GM12878 (cell line): ENCODE results near the gene ZFP62. TPM values are rescaled to one million over a fixed set of nuclear protein-coding genes. Genes with fewer than 3 reads are reported as not detected.

Experiments used
- ATAC-seq: fragments of 200-7000 bp; cut with Tn5 transposase; 3 replicates; pipeline ENCODE4 v1.9.1; 2020; ENCODE audit warnings: mild to moderate bottlenecking, moderate library complexity
- BruUV-seq: library from RNA; stranded (reverse); fragments of 400-500 nt; replicated peaks from 2 replicates; lab custom pipeline; 2021; lab: Mats Ljungman, UMichigan
- CTCF ChIA-PET: fragments of 300-600 bp; sonication (Branson Sonifier 250); formaldehyde crosslinking; extraction: SDS; loops from one replicate; lab custom pipeline; 2021; ENCODE audit warnings: inconsistent platforms; lab: Yijun Ruan, JAX
- POLR2A ChIA-PET: fragments of 350-600 bp; formaldehyde crosslinking; extraction: SDS; loops from one replicate; lab custom pipeline; 2021; ENCODE audit warnings: inconsistent platforms; lab: Charles Lee
- RAD21 ChIA-PET: fragments of 300-600 bp; sonication (Branson Sonifier 250); formaldehyde crosslinking; loops from one replicate; lab custom pipeline; 2023; ENCODE audit warnings: antibody characterized with exemption; ENCODE audit not compliant: unreplicated experiment; lab: Charles Lee
- SMC1A ChIA-PET: fragments of 300-600 bp; sonication (Branson Sonifier 250); formaldehyde crosslinking; loops from one replicate; lab custom pipeline; 2023; ENCODE audit not compliant: unreplicated experiment, uncharacterized antibody; lab: Charles Lee
- DNase-seq: peaks from one replicate; pipeline ENCODE4 v3.0.0-alpha.2; 2011; ENCODE audit warnings: low read depth, low spot score
- FAIRE-seq: peaks from 3 replicates; lab custom pipeline; 2011; peaks lifted over from hg19 to GRCh38; lab: Jason Lieb, UNC
- H2AFZ ChIP-seq: 2 replicates; pipeline ENCODE4 v1.6.0; 2011; ENCODE audit warnings: low read depth, low read length, control low read depth; ENCODE audit not compliant: control insufficient read depth
- H3K27ac ChIP-seq: 2 replicates; pipeline ENCODE4 v1.5.1; 2011; ENCODE audit warnings: control low read depth; ENCODE audit not compliant: control insufficient read depth, insufficient read depth
- H3K27me3 ChIP-seq, 2 experiments: replicated peaks in 1 of 2; 2 replicates each; pipeline versions ENCODE4 v1.6.0 to v1.6.1; 2011; ENCODE audit warnings: low read length in 1 of 2; ENCODE audit not compliant: control insufficient read depth in 2 of 2, insufficient read depth in 2 of 2
- H3K36me3 ChIP-seq, 2 experiments: 2 replicates each; pipeline ENCODE4 v1.5.1; 2011; ENCODE audit warnings: low read length in 1 of 2; ENCODE audit not compliant: control insufficient read depth in 2 of 2, insufficient read depth in 2 of 2
- H3K4me1 ChIP-seq: 2 replicates; pipeline ENCODE4 v1.6.1; 2011; ENCODE audit warnings: mild to moderate bottlenecking, low read length, moderate library complexity, mixed read lengths; ENCODE audit not compliant: control insufficient read depth, insufficient read depth
- H3K4me2 ChIP-seq: 2 replicates; pipeline ENCODE4 v1.6.0; 2011; ENCODE audit warnings: control low read depth; ENCODE audit not compliant: control insufficient read depth, insufficient read depth
- H3K4me3 ChIP-seq: fragments of 200-600 bp; sonication (generic); 2 replicates; pipeline ENCODE4 v1.5.1; 2016
- H3K79me2 ChIP-seq: 2 replicates; pipeline ENCODE4 v1.6.0; 2011; ENCODE audit warnings: low read length; ENCODE audit not compliant: control insufficient read depth, insufficient read depth
- H3K9ac ChIP-seq: 2 replicates; pipeline ENCODE4 v1.8.0; 2011; ENCODE audit warnings: low read length, control low read depth, mixed read lengths; ENCODE audit not compliant: control insufficient read depth, insufficient read depth
- H3K9me3 ChIP-seq: replicated peaks from 3 replicates; pipeline ENCODE4 v1.5.1; 2011; ENCODE audit warnings: mild to moderate bottlenecking, low read length; ENCODE audit not compliant: control insufficient read depth, insufficient read depth
- H4K20me1 ChIP-seq: 2 replicates; pipeline ENCODE4 v1.6.0; 2011; ENCODE audit not compliant: control insufficient read depth, insufficient read depth
- BCL11A ChIP-seq: IDR thresholded peaks from 2 replicates; pipeline ENCODE4 v1.6.1; 2011; ENCODE audit warnings: low read depth, low read length
- ETV6 ChIP-seq, 2 experiments: fragments of 450-650 bp in 1 of 2; IDR thresholded peaks in 1 of 2; conservative IDR thresholded peaks in 1 of 2; 2 replicates each; pipeline ENCODE4 v1.6.1; 2014; ENCODE audit warnings: antibody characterized with exemption in 1 of 2, borderline replicate concordance in 1 of 2, low read depth in 1 of 2, mild to moderate bottlenecking in 1 of 2, moderate library complexity in 1 of 2
- NR2C2 ChIP-seq: IDR thresholded peaks from 2 replicates; pipeline ENCODE4 v1.6.1; 2011; ENCODE audit warnings: borderline replicate concordance, low read depth; ENCODE audit not compliant: control insufficient read depth, insufficient read length
- NRF1 ChIP-seq: conservative IDR thresholded peaks from 2 replicates; pipeline ENCODE4 v1.6.1; 2011; ENCODE audit warnings: mild to moderate bottlenecking, low read depth, low read length, improper control_type of control experiment
- RUNX3 ChIP-seq: IDR thresholded peaks from 2 replicates; pipeline ENCODE4 v1.6.1; 2012; ENCODE audit warnings: low read length, inconsistent platforms
- SIN3A ChIP-seq: IDR thresholded peaks from 2 replicates; pipeline ENCODE4 v1.6.1; 2012; ENCODE audit warnings: low read depth, low read length, improper control_type of control experiment
- ZNF217 ChIP-seq: fragments of 450-650 bp; IDR thresholded peaks from 2 replicates; pipeline ENCODE4 v1.6.1; 2017; ENCODE audit warnings: antibody characterized with exemption, mild to moderate bottlenecking
- WGBS: methylation state at CpG from one replicate; pipeline ENCODE4 v1.1.6; 2016; ENCODE audit warnings: low lambda C conversion rate; ENCODE audit not compliant: insufficient replicate concordance, insufficient coverage; ENCODE audit errors: missing lambda C conversion rate; 5-methylcytosine and 5-hydroxymethylcytosine counted together
- in situ Hi-C: fragments of 300-500 bp; cut with MboI; formaldehyde crosslinking; loops from 9 replicates; pipeline ENCODE4 v1.14.3; 2018; ENCODE audit warnings: mixed read lengths
- intact Hi-C: fragments of 100-400 bp; cut with micrococcal nuclease; formaldehyde crosslinking; loops from one replicate; pipeline ENCODE4 v1.14.2; 2022; ENCODE audit not compliant: unreplicated experiment
- polyA plus RNA-seq, 11 experiments: library from polyadenylated mRNA; depleted of rRNA in 4 of 11; unstranded in 6 of 11; stranded (reverse) in 5 of 11; fragments of >200 nt; fragmentation: Nextera tagmentation in 4 of 11; fragmentation: Illumina TruSeq in 1 of 11; extraction: Ambion mirVana in 4 of 11; extraction: Trizol in 1 of 11; gene quantifications; 1 replicate in 1 of 11; 2 replicates in 10 of 11; pipeline versions ENCODE4 v1.2.1 to v1.2.3, GENCODE V29; 2011 to 2016; ENCODE audit warnings: inconsistent platforms in 2 of 11, missing spikeins in 2 of 11, low read depth in 1 of 11
- total RNA-seq, 4 experiments: library from RNA; depleted of rRNA in 3 of 4; stranded (reverse); fragments of >200 nt in 3 of 4; fragmentation: Illumina TruSeq in 1 of 4; extraction: Trizol in 1 of 4; gene quantifications; 2 replicates each; pipeline versions ENCODE4 v1.2.1 to v1.2.3, GENCODE V29; 2013 to 2021

The ZFP62 gene
- total and polyA plus RNA-seq, 10 of the 15 experiments (the other 5 are each of a cell fraction or from before 2014, with no cell fraction given) = 9.2 to 39.7 (median 21.1) TPM

DNA sequence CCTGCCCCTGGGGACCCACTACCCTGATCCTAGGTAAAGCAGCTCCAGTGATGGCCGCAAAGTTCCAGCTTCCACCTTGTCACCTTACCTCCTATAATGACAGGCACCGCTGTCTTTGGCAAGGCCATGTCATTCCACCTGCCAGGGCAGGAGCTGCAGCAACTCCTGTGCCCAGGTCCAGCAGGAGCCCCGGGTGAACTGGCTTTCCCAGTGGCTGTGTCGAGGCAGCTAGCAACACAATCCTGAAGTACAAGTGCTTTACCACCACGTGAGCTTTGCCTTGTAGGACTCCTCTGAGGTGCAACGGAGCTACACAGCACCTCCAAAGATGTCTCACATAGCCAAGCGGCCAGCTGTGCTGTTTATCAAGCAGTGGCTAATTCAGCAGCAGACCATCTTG, 37.7 kb downstream of the ZFP62 start:
- BruUV-seq = no TSS peak
- Histone ChIP-seq H3K27ac (no peak overlapping the region), H3K79me2 (no peaks in the 10 kb centered on the region), H3K27me3 (no peaks in the 10 kb centered on the region), H4K20me1 (no peaks in the 10 kb centered on the region), H3K4me3 (no peak overlapping the region), H3K4me2 (no peak overlapping the region), H3K9ac (no peak overlapping the region), H2AFZ (no peak overlapping the region), H3K36me3 (no peaks in the 10 kb centered on the region), H3K4me1 (peaks cover 17% of the 10 kb centered on the region), H3K9me3 (no peaks in the 10 kb centered on the region)
- 84% methylated on average over 7 of the region's 7 CpGs for WGBS
- CTCF ChIA-PET = interaction anchor here (0.9 kb wide), 1 partner anchor 17 kb away, joined by 3 read pairs; no protein-coding TSS in a partner anchor
- no peak for DNase-seq
- no peak for ATAC-seq
- POLR2A ChIA-PET = interaction anchor here (0.5 kb wide), 1 partner anchor 8 kb away, joined by 5 read pairs; no protein-coding TSS in a partner anchor
- intact Hi-C loops = no loop called here
- in situ Hi-C loops = loop anchor here (25.0 kb wide), 1 partner anchor 1011 kb away; the partner anchor contains the start of genes MGAT4B and SQSTM1
- no peak for FAIRE-seq
- no peak for TF ChIP-seq ETV6 (conservative IDR thresholded peaks at IDR 0.05 in 1 of 2, IDR thresholded peaks at IDR 0.05 in 1 of 2; ENCODE audit: borderline replicate concordance in 1 of 2, low read depth in 1 of 2)
- no peak for TF ChIP-seq NRF1
- TF ChIP-seq NR2C2 = no peak
- TF ChIP-seq RUNX3 = no peak
- TF ChIP-seq SIN3A = no peak
- TF ChIP-seq ZNF217 = no peak
- no peak for TF ChIP-seq BCL11A
- RAD21 ChIA-PET = no interaction called here
- SMC1A ChIA-PET = interaction anchor here (4.0 kb wide), 1 partner anchor 10 kb away, joined by 14 read pairs; no protein-coding TSS in a partner anchor
